ENCODE measurements around the gene SPTSSB.

SPTSSB gene

DNA sequence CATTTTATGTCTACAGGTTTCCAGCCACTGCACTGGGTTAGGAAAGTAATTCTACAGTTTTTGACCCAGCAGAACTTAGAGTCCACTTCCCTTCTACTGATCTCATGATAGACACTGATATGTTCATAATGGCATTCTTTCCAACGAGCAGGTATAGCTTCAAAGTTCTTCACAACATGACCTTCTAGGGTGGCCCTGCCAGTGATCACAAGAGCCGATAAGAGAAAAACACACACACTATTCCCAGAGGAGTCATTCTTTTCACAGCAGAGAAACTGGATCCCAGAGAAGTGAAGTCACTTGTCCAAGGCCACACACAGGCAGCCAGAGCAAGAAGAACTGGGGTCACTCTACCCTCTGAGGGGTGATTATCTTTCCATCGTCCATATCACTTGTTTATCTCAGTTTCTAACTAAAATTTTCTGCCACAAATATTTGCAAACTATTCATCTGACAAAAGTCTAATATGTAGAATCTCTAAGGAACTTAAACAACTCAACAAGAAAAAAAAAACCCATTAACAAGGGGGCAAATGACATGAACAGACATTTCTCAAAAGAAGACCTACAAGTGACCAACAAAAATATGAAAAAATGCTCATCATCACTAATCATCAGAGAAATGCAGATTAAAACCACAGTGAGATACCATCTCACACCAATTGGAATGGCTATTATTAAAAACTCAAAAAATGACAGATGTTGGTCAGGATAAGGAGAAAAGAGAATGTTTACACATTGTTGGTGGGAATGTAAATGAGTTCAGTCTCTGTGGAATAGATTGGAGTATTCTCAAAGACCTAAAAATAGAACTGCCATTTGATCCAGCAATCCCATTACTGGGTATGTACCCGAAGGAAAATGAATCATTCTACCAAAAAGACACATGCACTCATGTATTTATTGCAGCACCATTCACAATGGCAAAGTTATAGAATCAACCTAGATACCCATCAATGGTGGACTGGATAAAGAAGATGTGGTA lies 31.5 kb downstream of the SPTSSB start:
- no peak for DNase-seq

DNA sequence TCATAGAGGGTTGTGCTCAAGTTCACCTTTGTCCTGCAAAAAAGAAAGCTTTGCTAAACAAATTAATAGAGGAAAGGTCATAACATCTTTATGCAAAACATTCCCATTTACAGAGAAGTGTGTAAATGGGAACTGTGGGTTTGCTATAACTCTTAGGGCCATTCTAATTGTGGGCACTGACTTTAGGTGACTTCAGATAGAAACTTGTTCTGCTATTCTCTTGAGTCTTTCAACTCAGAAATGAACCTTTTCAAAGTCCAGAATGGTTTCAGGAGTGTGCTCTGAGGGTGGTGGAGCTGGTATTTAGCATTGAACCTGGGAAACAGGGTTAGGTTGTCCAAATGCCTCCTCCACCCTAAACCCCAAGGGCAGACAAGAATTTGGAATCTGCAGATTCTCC lies 34.0 kb downstream of the SPTSSB start:
- no peak for DNase-seq

DNA sequence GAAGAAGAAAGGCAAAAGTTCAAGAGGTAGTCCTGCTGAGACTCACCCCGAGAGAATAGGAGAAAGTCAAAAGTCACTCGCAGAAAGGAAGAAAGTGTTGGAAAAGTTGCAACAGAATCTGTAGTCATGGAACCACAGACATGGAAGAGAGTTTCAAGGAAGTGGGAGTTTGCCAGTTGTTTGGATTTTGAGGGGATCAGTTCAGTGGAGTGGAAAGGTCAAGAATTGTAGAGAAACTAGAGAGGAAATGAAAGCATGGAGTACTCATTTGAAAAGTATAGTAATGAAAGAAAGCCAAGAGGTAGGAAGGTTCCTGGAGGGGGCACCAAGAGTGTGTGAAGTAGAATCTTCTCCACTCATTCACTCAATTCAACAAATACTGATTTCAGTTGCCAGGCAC lies 34.7 kb downstream of the SPTSSB start:
- no peak for DNase-seq

DNA sequence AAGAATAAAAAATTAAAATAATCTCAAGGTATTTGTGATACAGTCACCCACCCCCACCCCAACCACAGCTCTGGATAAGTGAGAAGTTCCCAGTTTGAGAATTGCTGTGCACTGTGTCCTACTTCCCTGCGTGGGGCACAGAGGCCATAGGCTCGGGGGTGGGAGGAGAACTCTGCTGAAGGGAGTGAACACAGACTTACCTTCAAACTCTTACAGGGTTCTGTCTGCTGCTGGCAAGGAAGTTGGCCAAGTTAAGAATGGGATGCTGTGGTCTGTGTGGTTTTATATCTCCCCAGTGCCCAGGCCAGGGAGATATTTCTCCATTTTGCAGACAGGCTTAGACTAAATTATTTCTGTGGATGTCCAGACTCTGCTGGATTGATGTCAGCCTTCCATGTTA lies 37.6 kb downstream of the SPTSSB start:
- no peak for DNase-seq

DNA sequence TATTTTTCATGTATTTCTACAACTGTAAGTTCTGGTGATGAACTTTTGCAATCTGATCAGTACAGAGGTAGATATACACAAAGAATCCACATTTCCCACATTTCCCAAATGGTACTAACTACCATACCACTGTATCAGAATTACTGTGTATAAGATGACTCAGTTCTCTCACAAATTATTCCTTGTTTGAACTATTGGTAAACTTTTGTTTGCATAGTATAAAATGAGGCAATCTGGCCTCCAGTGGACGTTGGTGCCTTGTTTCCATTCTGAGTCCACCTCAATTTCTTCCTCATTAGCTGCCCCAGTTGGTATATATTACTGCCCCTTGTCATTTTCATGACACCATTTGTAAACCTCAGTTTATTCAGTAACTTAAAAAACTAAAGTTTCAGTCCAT lies 38.5 kb downstream of the SPTSSB start:
- no peak for DNase-seq

DNA sequence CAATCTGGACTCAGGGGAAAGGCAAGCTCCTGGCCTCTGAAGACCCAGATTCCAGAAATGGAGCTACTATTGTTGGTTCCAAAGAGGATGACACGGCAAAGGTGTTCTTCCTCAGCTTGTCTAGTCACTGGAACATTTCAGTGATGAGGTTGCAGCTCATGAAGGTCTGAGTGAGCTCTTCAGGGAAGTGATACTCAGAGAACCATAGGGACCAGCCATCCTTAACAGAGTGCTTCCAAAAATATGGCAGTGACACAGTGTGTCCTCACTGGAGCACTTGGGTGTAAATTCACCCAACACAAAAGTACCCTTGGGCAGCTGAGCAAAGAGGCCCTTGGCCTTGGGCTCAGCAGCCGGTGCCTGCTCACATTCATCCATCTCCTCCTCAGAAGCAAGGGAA lies 46.3 kb downstream of the SPTSSB start:
- DNase-seq = no peak

DNA sequence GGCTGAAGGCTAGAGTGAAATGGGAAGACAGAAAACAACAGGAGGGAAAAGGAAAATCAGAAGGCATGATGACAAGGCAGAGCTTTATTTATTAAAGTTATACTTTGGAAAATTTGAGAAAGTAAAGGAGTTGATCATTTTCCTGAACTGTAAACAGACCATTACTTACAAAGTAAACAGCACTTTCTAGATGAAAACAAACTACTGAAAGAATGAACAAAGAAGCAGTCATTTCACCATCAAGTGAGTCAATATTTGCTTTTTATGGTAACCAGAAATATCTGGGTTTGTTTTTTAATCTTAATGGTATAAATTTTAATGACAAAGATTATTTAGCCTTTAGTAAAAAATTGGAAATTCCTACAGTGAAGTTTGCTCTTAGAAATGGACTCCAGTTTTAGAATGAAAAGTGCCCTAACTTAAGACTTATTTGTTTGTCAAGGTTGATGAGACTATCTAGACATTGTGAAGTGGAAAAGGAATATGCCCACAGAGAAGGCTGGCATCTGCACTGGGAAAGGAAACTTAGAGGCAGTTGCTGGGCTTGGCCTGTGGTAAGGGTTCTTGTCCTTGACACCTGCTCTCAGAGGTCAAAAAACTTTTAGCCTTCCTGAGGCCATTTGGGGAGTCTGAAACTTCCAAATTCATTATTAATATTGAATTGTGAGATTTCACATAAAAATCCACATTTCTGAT lies 47.2 kb downstream of the SPTSSB start:
- DNase-seq = no peak

DNA sequence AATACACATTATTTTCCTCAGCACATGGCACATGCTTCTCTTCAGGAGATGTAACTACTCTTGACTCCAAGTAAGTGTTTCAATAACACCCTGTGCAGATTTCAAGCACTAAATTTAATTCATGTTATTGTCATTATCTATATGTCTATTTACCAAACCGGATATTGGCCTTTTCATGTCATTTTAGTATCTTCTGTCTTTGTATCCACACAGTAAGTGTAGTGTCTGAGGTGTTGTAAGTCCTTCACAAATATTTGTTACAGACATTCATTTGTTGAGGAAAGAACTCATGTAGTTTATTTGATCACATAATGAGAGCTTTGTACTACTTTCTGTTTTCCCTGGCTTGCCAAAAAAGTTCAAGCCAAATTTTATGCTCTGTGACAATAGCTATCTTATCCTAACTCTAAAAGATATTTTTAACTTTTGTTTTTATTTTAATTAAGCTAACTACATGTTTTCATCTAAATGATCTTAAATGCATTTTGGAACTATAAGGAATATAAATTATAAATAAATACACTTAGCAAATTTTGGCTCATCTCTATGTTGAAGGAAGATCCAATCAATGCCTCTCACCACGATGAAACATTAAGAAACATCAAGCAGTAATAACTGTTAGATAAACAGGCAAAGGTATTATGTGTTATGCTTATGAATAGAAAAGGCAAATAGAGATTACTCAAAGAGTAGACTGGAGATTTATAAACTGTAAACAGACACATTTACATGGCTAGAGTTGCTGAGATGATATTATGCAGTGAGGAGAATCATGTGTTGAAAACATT lies 48.3 kb downstream of the SPTSSB start:
- DNase-seq = no peak

DNA sequence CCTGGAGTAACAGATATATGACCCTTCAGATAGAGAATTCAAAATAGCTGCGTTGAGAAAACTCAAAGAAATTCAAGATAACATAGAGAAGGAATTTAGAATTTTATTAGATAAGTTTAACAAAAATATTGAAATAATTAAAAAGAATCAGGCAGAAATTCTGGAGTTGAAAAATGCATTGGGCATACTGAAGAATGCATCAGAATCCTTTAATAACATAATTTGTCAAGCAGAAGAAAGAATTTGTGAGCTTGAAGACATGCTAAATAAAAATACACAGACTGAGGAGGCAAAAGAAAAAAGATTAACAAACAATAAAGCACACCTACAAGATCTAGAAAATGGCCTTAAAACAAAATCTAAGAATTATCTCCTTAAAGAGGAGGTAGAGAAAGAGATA lies 50.5 kb downstream of the SPTSSB start:
- DNase-seq = no peak

DNA sequence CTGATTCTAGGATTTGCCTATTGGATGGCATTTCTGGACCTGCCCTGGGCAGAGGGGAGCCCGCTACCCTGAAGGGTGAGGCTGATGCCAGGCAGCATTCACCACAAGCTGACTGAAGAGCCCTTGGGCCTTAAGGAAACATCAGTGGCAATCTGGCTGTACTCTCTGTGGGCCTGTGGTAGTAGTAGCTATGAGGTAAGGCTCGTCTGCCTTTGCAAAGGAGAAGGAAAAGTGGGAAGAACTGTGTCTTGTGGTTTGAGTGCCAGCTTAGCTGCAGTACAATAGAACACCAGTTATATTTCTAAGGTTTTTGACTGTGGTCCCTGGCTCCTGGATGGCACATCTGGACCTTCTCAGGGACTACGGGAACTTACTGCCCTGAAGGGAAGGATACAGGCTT lies 51.5 kb downstream of the SPTSSB start:
- DNase-seq = no peak

DNA sequence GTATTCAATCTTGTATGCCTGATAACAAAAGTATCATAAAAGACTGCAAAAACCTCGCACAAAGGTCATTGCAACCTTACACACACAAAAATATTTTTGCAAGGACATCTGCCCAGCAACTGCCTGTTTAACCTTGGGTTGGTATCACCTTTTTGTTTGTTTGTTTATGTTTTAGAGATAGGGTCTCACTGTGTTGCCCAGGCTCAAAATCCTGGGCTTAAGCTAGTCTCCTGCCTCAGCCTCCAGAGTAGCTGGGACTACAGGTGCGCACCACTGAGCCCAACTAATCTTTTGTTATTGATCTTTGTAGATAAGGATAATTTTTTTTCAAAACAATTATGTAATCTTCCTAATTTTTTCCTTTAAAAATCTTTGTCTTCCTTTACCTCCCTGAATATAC lies 54.2 kb downstream of the SPTSSB start:
- DNase-seq = no peak

DNA sequence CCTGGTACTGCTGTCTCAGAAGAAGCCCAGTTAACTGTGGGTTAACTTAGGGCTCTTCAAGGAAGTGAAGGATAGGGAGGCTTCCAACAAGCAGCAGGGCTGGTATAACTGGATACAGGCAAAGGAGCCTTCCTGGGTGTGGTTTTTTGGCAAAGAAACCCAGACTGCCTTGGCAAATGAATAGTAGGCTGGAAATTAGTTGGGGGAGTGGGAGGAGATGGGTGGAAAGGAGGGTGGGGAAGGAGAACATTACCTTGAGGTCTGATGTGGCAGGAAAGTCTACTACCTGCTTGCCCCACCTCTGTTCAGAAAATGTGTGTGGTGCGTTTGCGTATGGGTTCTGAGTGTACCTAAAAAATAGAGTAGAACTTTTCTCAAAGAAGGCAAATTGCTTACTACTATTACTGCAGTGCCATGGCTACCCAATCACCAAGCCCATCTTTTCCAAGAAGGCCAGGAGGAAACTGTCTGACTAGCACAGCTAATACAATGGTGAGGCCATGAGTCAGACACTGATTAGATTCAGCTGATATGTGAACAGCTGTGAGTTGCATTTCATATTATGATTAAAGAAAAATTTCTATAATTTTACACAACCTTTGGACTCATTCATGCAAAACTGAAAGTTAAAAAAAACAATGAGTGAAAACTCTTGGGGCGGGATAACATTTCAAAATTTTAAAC lies 55.2 kb downstream of the SPTSSB start:
- DNase-seq = no peak

DNA sequence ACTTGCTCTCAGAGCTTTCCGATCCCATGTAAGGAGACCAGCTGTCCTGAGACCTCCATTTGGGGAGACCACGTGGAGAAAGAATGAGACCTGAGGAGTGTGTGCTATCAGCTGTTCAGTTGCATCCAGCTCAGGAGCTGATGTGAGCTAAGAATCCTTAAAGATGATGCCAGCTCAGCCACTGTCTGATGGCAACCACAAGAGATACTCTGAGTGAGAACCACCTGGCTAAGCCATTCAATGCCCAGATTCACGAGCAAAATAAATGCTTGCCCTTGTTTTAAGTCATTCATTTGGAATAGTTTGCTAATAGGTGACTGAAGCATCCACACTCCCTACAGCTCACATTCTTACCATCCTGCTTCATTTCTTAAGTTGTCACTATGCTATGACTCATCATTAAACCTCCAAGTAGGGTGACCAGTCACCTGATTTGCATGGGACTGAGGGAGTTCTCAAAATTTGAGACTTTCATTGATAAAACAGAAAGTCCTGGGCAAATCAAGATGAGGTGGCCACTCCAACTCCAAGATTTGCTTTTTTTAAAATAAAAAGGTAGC lies 56.4 kb downstream of the SPTSSB start:
- DNase-seq = no peak

DNA sequence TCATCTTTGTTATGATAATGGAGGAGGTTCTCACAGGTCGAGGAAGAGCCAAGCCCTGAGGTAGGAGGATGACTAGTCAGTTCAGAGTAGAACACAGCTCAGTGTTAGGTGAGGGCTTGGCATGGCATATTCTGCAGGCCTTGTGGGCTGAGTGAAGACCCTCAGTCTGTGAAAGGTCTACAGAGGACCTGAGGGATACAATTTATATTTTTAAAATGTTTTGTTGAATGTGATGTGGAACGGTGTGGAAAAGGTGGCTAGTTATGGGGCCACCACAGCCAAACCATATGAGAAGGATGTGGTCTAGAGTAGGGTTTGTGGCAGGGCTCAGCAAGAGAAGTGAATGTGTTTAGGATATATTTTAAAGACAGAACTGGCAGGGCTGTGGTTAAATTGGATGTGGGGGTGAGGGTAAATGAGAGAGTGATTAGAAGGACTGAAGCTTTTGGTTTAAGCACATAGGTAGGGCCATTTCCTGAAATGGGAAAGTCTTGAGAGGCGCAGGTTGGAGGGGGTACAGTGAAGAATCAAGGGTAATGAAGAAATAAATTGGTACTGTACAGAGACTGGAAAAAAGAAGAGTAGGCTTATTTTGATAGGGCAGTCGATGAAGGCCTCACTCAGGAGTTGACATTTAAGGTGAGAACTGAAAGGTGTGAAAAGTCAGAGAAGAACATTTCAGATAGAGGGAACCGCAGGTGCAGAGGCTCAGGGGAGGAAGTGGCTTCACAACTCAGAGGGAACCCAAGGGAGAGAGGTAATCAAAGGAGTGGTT lies 60.5 kb downstream of the SPTSSB start:
- DNase-seq = no peak

DNA sequence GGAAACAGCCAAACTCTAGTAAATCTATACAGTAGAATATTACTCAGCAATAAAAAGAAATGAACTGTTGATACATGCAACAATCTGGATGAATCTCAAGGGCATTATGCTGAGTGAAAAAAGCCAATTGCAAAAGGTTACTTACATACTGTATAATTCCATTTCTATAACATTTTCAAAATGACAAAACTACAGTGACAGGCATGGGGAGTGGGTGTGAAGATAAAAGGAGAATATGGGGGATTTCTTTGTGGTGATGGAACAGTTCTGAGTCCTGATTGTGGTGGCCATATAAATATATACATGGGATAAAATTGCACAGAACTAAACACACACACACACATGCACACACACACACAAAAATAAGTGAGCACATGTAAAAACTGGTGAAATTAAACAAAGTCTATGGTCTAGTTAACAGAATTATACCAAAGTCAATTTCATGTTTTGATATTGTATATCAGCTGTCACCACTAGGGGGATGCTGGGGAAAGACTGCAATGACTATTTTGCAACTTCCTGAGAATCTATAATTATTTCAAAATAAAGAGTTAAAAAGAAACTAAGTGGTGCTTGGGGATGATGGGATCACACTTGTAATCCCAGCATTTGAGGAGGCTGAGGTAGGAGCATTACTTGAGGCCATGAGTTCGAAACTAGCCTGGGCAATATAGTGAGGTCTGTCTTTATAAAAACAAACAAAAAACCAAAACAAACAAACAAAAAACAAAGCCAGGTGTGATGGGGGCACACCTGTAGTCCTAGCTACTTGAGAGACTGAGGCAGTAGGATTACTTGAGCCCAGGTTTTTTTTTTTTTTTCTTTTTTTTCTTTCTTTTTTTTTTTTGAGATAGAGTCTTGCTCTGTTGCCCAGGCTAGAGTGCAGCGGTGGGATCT lies 66.0 kb downstream of the SPTSSB start:
- no peak for DNase-seq

DNA sequence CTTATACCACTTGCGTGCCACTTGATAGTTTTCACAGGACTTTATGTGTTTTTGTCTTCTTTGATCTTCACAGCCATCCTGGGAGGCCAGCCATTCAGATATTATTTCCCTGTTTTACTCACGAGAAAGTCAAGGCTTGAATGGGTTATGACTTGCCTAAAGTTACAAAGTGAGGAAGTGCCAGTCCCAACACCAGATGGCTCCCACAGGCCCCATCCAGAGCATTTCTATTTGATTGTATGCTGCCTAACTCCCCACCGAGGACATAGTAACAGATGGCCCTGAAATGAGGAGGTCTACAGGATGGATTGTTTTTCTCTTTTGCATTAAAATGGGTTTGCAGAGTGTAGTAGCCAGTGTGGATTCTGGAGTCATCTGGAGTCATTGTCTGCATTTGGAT lies 74.5 kb downstream of the SPTSSB start:
- DNase-seq = no peak

DNA sequence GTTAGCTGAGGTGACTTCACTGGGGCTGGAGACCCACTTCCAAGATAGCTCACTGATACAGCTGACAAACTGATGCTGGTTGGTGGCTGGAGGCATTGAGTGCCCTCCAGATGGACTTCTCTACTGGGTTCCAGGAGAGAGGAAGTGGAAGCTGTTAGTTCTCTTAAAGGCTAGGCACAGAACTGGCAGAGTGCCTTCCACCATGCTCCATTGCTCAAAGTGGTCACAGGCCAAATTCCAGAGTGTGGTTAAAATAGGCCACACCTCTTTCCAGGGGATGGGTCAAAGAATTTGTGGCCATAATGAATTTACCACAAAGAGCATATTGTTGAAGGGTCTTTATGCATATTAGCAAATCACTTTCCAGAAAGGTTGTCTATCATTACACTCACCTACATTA lies 76.0 kb downstream of the SPTSSB start:
- no peak for DNase-seq

All from right kidney (tissue), 1 donor.